Endothelial cell of umbilical vein (primary cell): ENCODE measurements around the gene KRTAP4-8.

ENCODE experiments used
- CTCF ChIP-seq, 2 donors: IDR thresholded peaks; 1 replicate in 1 of 2; 2 replicates in 1 of 2; pipeline ENCODE4 v1.5.1; 2011; ENCODE audit warnings: low read length in 2 of 2, mild to moderate bottlenecking in 2 of 2, moderate library complexity in 2 of 2, control low read depth in 1 of 2, inconsistent platforms in 1 of 2, low read depth in 1 of 2; ENCODE audit not compliant: insufficient read depth in 1 of 2; ENCODE audit errors: extremely low read depth in 1 of 2
- EZH2 ChIP-seq: IDR thresholded peaks from 2 replicates; pipeline ENCODE4 v1.6.1; 2012; ENCODE audit warnings: borderline replicate concordance, low read depth, mild to moderate bottlenecking, moderate library complexity, low read length, inconsistent platforms; ENCODE audit not compliant: severe bottlenecking
- FOS ChIP-seq: IDR thresholded peaks from 2 replicates; pipeline ENCODE4 v1.6.1; 2011; ENCODE audit warnings: mild to moderate bottlenecking, low read length, moderate library complexity, borderline replicate concordance; ENCODE audit not compliant: insufficient read depth
- JUN ChIP-seq: IDR thresholded peaks from 2 replicates; pipeline ENCODE4 v1.6.1; 2011; ENCODE audit warnings: borderline replicate concordance, low read depth; ENCODE audit not compliant: insufficient read length, insufficient read depth
- TF ChIP-seq, protein P1 (sequence below): IDR thresholded peaks from 2 replicates; pipeline ENCODE4 v1.6.1; 2011; ENCODE audit not compliant: insufficient read depth, insufficient read length

GRCh38 chr17:41096055-41096454 lies 1.9 kb downstream of the KRTAP4-8 start:
- TF ChIP-seq CTCF (IDR thresholded peaks at IDR 0.05; ENCODE audit: extremely low read depth in 1 of 2, insufficient read depth in 1 of 2, low read depth in 1 of 2, low read length in 2 of 2) (no peak), EZH2 (no peak), JUN (no peak), FOS (no peak)
- TF ChIP-seq, protein P1, sequence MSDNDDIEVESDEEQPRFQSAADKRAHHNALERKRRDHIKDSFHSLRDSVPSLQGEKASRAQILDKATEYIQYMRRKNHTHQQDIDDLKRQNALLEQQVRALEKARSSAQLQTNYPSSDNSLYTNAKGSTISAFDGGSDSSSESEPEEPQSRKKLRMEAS = no peak
